Fibroblast of villous mesenchyme (primary cell): ENCODE results near the gene S100A16. TPM values are rescaled to one million over a fixed set of nuclear protein-coding genes. Genes with fewer than 3 reads are reported as not detected.
"Not testable (repeated sequence)": the region's sequence is repeated elsewhere in the genome, so short reads cannot be mapped to it uniquely, and the experiment has no call there.

Source experiments
- DNase-seq: peaks from one replicate; pipeline ENCODE4 v3.0.0-alpha.2; 2010; ENCODE audit warnings: low read depth
- H3K4me3 ChIP-seq: 2 replicates; pipeline ENCODE4 v1.5.1; 2011; ENCODE audit warnings: low read depth, mild to moderate bottlenecking, low read length
- CTCF ChIP-seq: IDR thresholded peaks from 2 replicates; pipeline ENCODE4 v1.5.1; 2012; ENCODE audit warnings: low read depth, mild to moderate bottlenecking, low read length; ENCODE audit not compliant: insufficient read depth
- total RNA-seq: library from RNA; depleted of rRNA; stranded (reverse); fragments of >200 nt; gene quantifications from 2 replicates; pipeline ENCODE4 v1.2.3, GENCODE V29; 2012

The S100A16 gene
- total RNA-seq, 1 donor: 206 TPM

- TF ChIP-seq CTCF: no peak
- DNase-seq: no peak
- H3K4me3 ChIP-seq: no peak overlapping the region
These were observed 34.0 kb downstream of the S100A16 start for GRCh38 chr1:153578936-153579335.

- TF ChIP-seq CTCF: no peak
- no peak for DNase-seq
- H3K4me3 ChIP-seq: no peak overlapping the region
These were observed 34.4 kb downstream of the S100A16 start for GRCh38 chr1:153578490-153578889.

- TF ChIP-seq CTCF: no peak
- H3K4me3 ChIP-seq: no peak overlapping the region
- no peak for DNase-seq
These were observed 35.3 kb downstream of the S100A16 start for GRCh38 chr1:153577624-153578051.

- no peak for DNase-seq
- no peak overlapping the region for H3K4me3 ChIP-seq
- TF ChIP-seq CTCF: no peak
These were observed 35.8 kb downstream of the S100A16 start for GRCh38 chr1:153577138-153577537.

GRCh38 chr1:153575497-153575896 is 37.4 kb downstream of the S100A16 start:
- not testable (repeated sequence) for H3K4me3 ChIP-seq
- peak; percentile 71 for DNase-seq

- not testable (repeated sequence) for H3K4me3 ChIP-seq, DNase-seq
These were observed 37.9 kb downstream of the S100A16 start for GRCh38 chr1:153575081-153575491.

GRCh38 chr1:153573351-153573750 is 39.6 kb downstream of the S100A16 start:
- no peak for DNase-seq
- H3K4me3 ChIP-seq: no peak overlapping the region
- no peak for TF ChIP-seq CTCF

GRCh38 chr1:153572569-153573015 is 40.3 kb downstream of the S100A16 start:
- TF ChIP-seq CTCF: peak; percentile 91
- peak; percentile 83 for DNase-seq
- H3K4me3 ChIP-seq: no peak overlapping the region
